ENCODE data around the gene NEDD1. TPM values are rescaled to one million over a fixed set of nuclear protein-coding genes. Genes with fewer than 3 reads are reported as not detected.

The NEDD1 gene
- polyA plus RNA-seq, 2 of the 4 experiments (the other 2 are of a cell fraction), result 23.4 to 73.5 TPM

- POLR2A ChIA-PET, result no interaction called here
Measured at GRCh38 chr12:96882862-96883261, 24.2 kb upstream of the NEDD1 start.

GRCh38 chr12:96883571-96883970 lies 23.5 kb upstream of the NEDD1 start:
- TF ChIP-seq EHF (CRISPR knock-in tag; IDR thresholded peaks at IDR 0.05), result no peak
- no peak overlapping the region for H3K4me2 ChIP-seq
- ATAC-seq (no peak), FAIRE-seq (no peak), DNase-seq (ENCODE audit: low read depth in 1 of 2, low spot score in 1 of 2) (no peak)
- H3K4me3 ChIP-seq, result no peak overlapping the region
- no peaks in the 10 kb centered on the region for H3K9me3 ChIP-seq
- WGBS (ENCODE audit: missing lambda C conversion rate), result 82% methylated on average over 4 of the region's 4 CpGs
- H3K27ac ChIP-seq, result no peak overlapping the region
- POLR2A ChIA-PET, result no interaction called here
- CTCF ChIA-PET, result interaction anchor here (1.4 kb wide), 1 partner anchor 103 kb away, joined by 3 read pairs; no protein-coding TSS in a partner anchor
- H3K4me1 ChIP-seq, result no peaks in the 10 kb centered on the region

More at GRCh38 chr12:96882862-96883261, 24.2 kb upstream of the NEDD1 start:
- Histone ChIP-seq H3K4me1 (no peaks in the 10 kb centered on the region), H3K4me3 (no peak overlapping the region), H3K4me2 (no peak overlapping the region), H3K27ac (no peak overlapping the region), H3K9me3 (no peaks in the 10 kb centered on the region)
- ATAC-seq (no peak), DNase-seq (ENCODE audit: low read depth in 1 of 2, low spot score in 1 of 2) (no peak), FAIRE-seq (no peak)
- CTCF ChIA-PET, result interaction anchor here (1.4 kb wide), 1 partner anchor 104 kb away, joined by 3 read pairs; no protein-coding TSS in a partner anchor
- 19% methylated on average over 2 of the region's 2 CpGs for WGBS (ENCODE audit: missing lambda C conversion rate)
- TF ChIP-seq NPAS2 (CRISPR knock-in tag; IDR thresholded peaks at IDR 0.05; ENCODE audit: borderline replicate concordance), result no peak
- TF ChIP-seq JUNB (IDR thresholded peaks at IDR 0.05), result no peak
- TF ChIP-seq CHD4 (IDR thresholded peaks at IDR 0.05; ENCODE audit: borderline replicate concordance), result no peak
- TF ChIP-seq RNF2 (IDR thresholded peaks at IDR 0.05; ENCODE audit: borderline replicate concordance, low read depth), result no peak
- TF ChIP-seq EHMT2 (IDR thresholded peaks at IDR 0.05; ENCODE audit: low read depth), result no peak
- TF ChIP-seq POLR2AphosphoS2 (conservative IDR thresholded peaks at IDR 0.05; ENCODE audit: low read length), result no peak
- TF ChIP-seq CHD2 (IDR thresholded peaks at IDR 0.05; ENCODE audit: low read length, partially characterized antibody), result no peak
- TF ChIP-seq, protein P1, sequence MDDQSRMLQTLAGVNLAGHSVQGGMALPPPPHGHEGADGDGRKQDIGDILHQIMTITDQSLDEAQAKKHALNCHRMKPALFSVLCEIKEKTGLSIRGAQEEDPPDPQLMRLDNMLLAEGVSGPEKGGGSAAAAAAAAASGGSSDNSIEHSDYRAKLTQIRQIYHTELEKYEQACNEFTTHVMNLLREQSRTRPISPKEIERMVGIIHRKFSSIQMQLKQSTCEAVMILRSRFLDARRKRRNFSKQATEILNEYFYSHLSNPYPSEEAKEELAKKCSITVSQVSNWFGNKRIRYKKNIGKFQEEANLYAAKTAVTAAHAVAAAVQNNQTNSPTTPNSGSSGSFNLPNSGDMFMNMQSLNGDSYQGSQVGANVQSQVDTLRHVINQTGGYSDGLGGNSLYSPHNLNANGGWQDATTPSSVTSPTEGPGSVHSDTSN (IDR thresholded peaks at IDR 0.05), result no peak
- no peak for TF ChIP-seq FOXS1 (CRISPR knock-in tag; IDR thresholded peaks at IDR 0.05)
- no peak for TF ChIP-seq HEYL (CRISPR knock-in tag; IDR thresholded peaks at IDR 0.05)
- TF ChIP-seq HOXB5 (CRISPR knock-in tag; IDR thresholded peaks at IDR 0.05), result no peak
- TF ChIP-seq HMGXB4 (CRISPR knock-in tag; IDR thresholded peaks at IDR 0.05; ENCODE audit: borderline replicate concordance), result no peak
- TF ChIP-seq GATA3 (IDR thresholded peaks at IDR 0.05; ENCODE audit: borderline replicate concordance), result no peak
- TF ChIP-seq BHLHE40 (IDR thresholded peaks at IDR 0.05; ENCODE audit: low read depth, low read length), result no peak
- no peak for TF ChIP-seq KDM1A (IDR thresholded peaks at IDR 0.05; ENCODE audit: low read depth)

DNA sequence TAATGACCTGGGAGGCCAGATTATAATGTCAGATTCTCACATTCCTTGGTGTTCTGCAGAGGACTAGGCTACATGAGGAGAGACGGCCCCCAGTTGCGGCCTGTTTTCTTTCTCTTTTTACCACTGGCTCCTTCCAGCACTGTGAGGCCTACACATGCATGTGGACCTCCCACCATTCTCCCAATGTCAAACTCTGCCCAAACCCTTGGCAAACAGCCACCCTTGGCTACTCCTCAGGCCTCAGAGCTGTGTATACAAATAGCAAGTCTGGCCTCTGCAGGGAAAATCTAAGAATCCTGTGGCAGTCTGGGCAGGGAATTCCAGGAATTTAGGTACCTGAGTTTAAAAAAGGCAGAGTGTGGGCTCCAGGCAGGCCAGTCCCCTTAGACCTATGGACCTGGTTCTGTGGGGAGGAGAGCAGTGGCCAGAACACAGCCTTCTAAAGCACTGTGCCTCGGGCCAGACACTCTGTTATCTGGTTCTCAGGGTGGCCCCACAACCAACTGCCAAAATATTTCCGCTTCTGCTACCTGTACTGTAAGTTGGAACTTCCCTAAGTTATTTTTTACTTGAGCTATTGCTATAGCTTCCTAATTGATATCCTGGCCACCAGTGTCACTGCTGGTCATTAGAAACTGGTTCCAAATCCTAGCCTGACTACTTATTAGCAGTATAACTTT lies 19.9 kb upstream of the NEDD1 start:
- CTCF ChIA-PET, result no interaction called here
- H3K4me3 ChIP-seq, result no peak overlapping the region
- H3K27ac ChIP-seq, result no peak overlapping the region
- H3K4me2 ChIP-seq, result no peak overlapping the region
- no peak for FAIRE-seq
- no peaks in the 10 kb centered on the region for H3K9me3 ChIP-seq
- POLR2A ChIA-PET, result no interaction called here
- ATAC-seq, result no peak
- peaks cover 14% of the 10 kb centered on the region; the same call in 2 of the 3 replicates for H3K4me1 ChIP-seq
- 69% methylated on average over 4 of the region's 4 CpGs for WGBS (ENCODE audit: missing lambda C conversion rate)
- DNase-seq (ENCODE audit: low read depth in 1 of 2, low spot score in 1 of 2), result no peak
- TF ChIP-seq BHLHE40 (IDR thresholded peaks at IDR 0.05; ENCODE audit: low read depth, low read length), result no peak
- no peak for TF ChIP-seq CTCF (IDR thresholded peaks at IDR 0.05)
- no peak for TF ChIP-seq EHF (CRISPR knock-in tag; IDR thresholded peaks at IDR 0.05)
- TF ChIP-seq, protein P2, sequence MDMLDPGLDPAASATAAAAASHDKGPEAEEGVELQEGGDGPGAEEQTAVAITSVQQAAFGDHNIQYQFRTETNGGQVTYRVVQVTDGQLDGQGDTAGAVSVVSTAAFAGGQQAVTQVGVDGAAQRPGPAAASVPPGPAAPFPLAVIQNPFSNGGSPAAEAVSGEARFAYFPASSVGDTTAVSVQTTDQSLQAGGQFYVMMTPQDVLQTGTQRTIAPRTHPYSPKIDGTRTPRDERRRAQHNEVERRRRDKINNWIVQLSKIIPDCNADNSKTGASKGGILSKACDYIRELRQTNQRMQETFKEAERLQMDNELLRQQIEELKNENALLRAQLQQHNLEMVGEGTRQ (IDR thresholded peaks at IDR 0.05), result no peak
- no peak for TF ChIP-seq GATA3 (IDR thresholded peaks at IDR 0.05; ENCODE audit: borderline replicate concordance)
- no peak for TF ChIP-seq HES2 (IDR thresholded peaks at IDR 0.05)
- no peak for TF ChIP-seq RNF2 (IDR thresholded peaks at IDR 0.05; ENCODE audit: borderline replicate concordance, low read depth)
- no peak for TF ChIP-seq NR3C1 (IDR thresholded peaks at IDR 0.05)
- TF ChIP-seq TFCP2L1 (CRISPR knock-in tag; IDR thresholded peaks at IDR 0.05), result no peak
- no peak for TF ChIP-seq FOSB (CRISPR knock-in tag; IDR thresholded peaks at IDR 0.05)
- no peak for TF ChIP-seq CEBPB (IDR thresholded peaks at IDR 0.05)
- TF ChIP-seq, protein P3, sequence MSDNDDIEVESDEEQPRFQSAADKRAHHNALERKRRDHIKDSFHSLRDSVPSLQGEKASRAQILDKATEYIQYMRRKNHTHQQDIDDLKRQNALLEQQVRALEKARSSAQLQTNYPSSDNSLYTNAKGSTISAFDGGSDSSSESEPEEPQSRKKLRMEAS (IDR thresholded peaks at IDR 0.05), result no peak
- TF ChIP-seq ZFP36 (IDR thresholded peaks at IDR 0.05; ENCODE audit: borderline replicate concordance, partially characterized antibody), result no peak
- no peak for TF ChIP-seq EP300 (IDR thresholded peaks at IDR 0.05)
- TF ChIP-seq POLR2AphosphoS2 (conservative IDR thresholded peaks at IDR 0.05; ENCODE audit: low read length), result no peak
- TF ChIP-seq HOXB13 (CRISPR knock-in tag; IDR thresholded peaks at IDR 0.05; ENCODE audit: low read depth), result no peak
- no peak for TF ChIP-seq HOXA7 (CRISPR knock-in tag; IDR thresholded peaks at IDR 0.05)
- TF ChIP-seq PHF8 (IDR thresholded peaks at IDR 0.05; ENCODE audit: borderline replicate concordance, low read depth), result no peak
